ENCODE results near the gene STAT1. TPM values are rescaled to one million over a fixed set of nuclear protein-coding genes. Genes with fewer than 3 reads are reported as not detected.

Gene STAT1
- polyA plus RNA-seq, 3 donors = 51.3 to 126 (median 110) TPM

DNA sequence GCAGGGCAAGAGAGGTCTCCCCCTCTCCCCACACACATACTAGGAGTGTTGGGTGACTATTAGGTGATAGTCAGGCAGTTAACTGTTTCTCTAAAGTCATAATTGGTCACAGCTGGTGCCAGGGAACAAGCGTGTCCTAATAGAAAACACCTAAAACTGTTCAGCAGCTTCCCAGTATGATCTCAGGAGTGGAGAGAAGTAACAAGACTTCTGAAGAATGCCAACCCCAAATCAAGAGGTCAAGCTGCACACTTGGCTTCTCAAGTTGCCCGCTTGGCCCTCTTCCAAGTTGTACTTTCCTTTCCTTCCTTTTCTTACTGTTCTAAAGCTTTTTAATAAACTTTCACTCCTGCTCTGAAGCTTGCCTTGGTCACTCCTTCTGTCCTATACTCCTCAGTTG, 22.4 kb upstream of the STAT1 start:
- H3K4me2 ChIP-seq (replicated peaks; ENCODE audit: extremely low read depth, low read length, poor library complexity, severe bottlenecking) = no peak overlapping the region
- intact Hi-C loops (cut with micrococcal nuclease) = no loop called here
- H3K36me3 ChIP-seq (replicated peaks in 1 of 2; ENCODE audit: control insufficient read depth in 1 of 2, insufficient read depth in 2 of 2, low read length in 2 of 2) = no peaks in the 10 kb centered on the region
- H3K79me2 ChIP-seq (ENCODE audit: insufficient read depth, low read length) = no peaks in the 10 kb centered on the region
- no peaks in the 10 kb centered on the region for H3K9me3 ChIP-seq (replicated peaks in 1 of 2; ENCODE audit: control insufficient read depth in 1 of 2, insufficient read depth in 1 of 2, low read length in 2 of 2)
- Mint-ChIP-seq H3K27me3 (ENCODE audit: low read depth in 3 of 3) (peaks cover 0 to 1% (median 0%) of the 10 kb centered on the region in 3 donors), H3K4me3 (no peak overlapping the region), H3K27ac (no peak overlapping the region), H3K9me3 (no peaks in the 10 kb centered on the region), H3K36me3 (no peaks in the 10 kb centered on the region), H3K4me1 (peaks cover 41% of the 10 kb centered on the region)
- whole genome bisulfite sequencing (ENCODE audit: insufficient coverage) = 100% methylated on average over 1 of the region's 2 CpGs
- no peaks in the 10 kb centered on the region for H4K20me1 ChIP-seq (ENCODE audit: insufficient read depth, low read length)
- no peak overlapping the region for H3K9ac ChIP-seq (ENCODE audit: insufficient read depth, low read length, poor library complexity, severe bottlenecking)
- no peaks in the 10 kb centered on the region for H3K27me3 ChIP-seq (ENCODE audit: control insufficient read depth in 2 of 2, insufficient read depth in 2 of 2, low read length in 2 of 2)
- TF ChIP-seq, protein P1, sequence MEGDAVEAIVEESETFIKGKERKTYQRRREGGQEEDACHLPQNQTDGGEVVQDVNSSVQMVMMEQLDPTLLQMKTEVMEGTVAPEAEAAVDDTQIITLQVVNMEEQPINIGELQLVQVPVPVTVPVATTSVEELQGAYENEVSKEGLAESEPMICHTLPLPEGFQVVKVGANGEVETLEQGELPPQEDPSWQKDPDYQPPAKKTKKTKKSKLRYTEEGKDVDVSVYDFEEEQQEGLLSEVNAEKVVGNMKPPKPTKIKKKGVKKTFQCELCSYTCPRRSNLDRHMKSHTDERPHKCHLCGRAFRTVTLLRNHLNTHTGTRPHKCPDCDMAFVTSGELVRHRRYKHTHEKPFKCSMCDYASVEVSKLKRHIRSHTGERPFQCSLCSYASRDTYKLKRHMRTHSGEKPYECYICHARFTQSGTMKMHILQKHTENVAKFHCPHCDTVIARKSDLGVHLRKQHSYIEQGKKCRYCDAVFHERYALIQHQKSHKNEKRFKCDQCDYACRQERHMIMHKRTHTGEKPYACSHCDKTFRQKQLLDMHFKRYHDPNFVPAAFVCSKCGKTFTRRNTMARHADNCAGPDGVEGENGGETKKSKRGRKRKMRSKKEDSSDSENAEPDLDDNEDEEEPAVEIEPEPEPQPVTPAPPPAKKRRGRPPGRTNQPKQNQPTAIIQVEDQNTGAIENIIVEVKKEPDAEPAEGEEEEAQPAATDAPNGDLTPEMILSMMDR (IDR thresholded peaks at IDR 0.05) = no peak
- no peak for DNase-seq
- peaks cover 29 to 36% of the 10 kb centered on the region in 2 donors for H3K4me1 ChIP-seq (ENCODE audit: control insufficient read depth in 1 of 2, insufficient read depth in 2 of 2, low read length in 2 of 2)
- H3K4me3 ChIP-seq (replicated peaks in 1 of 3; ENCODE audit: low read depth in 2 of 3, low read length in 3 of 3) = no peak overlapping the region
- no peak overlapping the region for H3K27ac ChIP-seq (ENCODE audit: low read depth in 1 of 2, low read length in 2 of 2)
- no peak overlapping the region for H2AFZ ChIP-seq (ENCODE audit: insufficient read depth, low read depth, low read length, poor library complexity, severe bottlenecking)

DNA sequence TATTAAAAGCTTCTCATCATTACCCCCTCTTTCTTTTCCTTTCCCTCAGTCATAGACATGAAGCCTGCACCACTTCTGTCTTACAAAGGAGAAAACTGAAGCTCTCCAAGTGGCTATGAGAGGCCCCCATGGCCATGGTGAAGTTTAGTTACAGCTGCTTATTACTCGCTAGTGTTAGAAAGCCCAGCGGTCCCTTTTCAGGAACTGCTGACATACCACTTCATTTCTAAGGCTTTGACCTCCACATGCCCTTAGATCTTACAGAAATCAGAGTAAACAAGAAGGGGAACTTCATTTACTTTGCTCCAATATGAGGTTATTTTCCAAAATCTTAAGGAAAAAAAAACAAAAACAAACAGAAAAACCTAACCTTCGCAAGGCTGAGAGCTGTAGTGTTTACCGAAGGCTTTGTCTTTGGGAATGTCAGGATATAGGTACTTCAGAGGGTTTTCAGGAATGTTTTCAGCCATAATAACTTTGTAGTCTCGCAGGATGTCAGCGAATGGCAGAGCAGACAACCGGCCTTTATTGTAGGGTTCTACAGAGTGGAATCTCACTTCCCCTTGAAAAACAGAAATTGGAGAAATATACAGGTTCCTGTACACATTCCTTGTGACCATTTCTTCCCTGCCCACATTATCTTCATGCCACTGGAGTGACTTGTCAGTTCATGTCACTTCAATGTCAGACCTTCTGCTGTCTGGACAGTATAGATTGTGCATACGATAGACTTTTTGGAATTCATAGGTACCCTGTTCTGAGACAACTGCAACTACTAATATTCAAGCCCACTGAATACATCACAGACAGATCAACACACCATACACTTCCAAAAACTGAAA, 18.8 kb upstream of the STAT1 start:
- H3K4me2 ChIP-seq (replicated peaks; ENCODE audit: extremely low read depth, low read length, poor library complexity, severe bottlenecking) = peak overlapping the region; percentile 28
- WGBS (ENCODE audit: insufficient coverage) = 27% methylated on average over 2 of the region's 8 CpGs
- H3K9me3 ChIP-seq (replicated peaks in 1 of 2; ENCODE audit: control insufficient read depth in 1 of 2, insufficient read depth in 1 of 2, low read length in 2 of 2) = no peaks in the 10 kb centered on the region
- peak overlapping the region in 1 of 2 donors; percentile 63 for H3K4me3 Mint-ChIP-seq
- H3K27me3 Mint-ChIP-seq (ENCODE audit: low read depth in 3 of 3) = no peaks in the 10 kb centered on the region
- H3K4me1 Mint-ChIP-seq = peaks cover 56% of the 10 kb centered on the region
- H3K36me3 ChIP-seq (replicated peaks in 1 of 2; ENCODE audit: control insufficient read depth in 1 of 2, insufficient read depth in 2 of 2, low read length in 2 of 2) = no peaks in the 10 kb centered on the region
- no peak overlapping the region for H2AFZ ChIP-seq (ENCODE audit: insufficient read depth, low read depth, low read length, poor library complexity, severe bottlenecking)
- peak overlapping the region; percentile 70 to 87 (median 77) for H3K27ac Mint-ChIP-seq
- DNase-seq = peak in 2 of 3 donors; percentile 59 to 60
- H3K4me3 ChIP-seq (replicated peaks in 1 of 3; ENCODE audit: low read depth in 2 of 3, low read length in 3 of 3) = peak overlapping the region in 1 of 3 experiments; percentile 14
- intact Hi-C loops (cut with micrococcal nuclease) = no loop called here
- H3K36me3 Mint-ChIP-seq = no peaks in the 10 kb centered on the region
- H3K9ac ChIP-seq (ENCODE audit: insufficient read depth, low read length, poor library complexity, severe bottlenecking) = no peak overlapping the region
- TF ChIP-seq, protein P1 (IDR thresholded peaks at IDR 0.05) = no peak
- H3K27ac ChIP-seq (ENCODE audit: low read depth in 1 of 2, low read length in 2 of 2) = peak overlapping the region in 1 of 2 donors; percentile 59
- H4K20me1 ChIP-seq (ENCODE audit: insufficient read depth, low read length) = no peaks in the 10 kb centered on the region
- peaks cover 31 to 46% of the 10 kb centered on the region in 2 donors for H3K4me1 ChIP-seq (ENCODE audit: control insufficient read depth in 1 of 2, insufficient read depth in 2 of 2, low read length in 2 of 2)
- H3K79me2 ChIP-seq (ENCODE audit: insufficient read depth, low read length) = no peaks in the 10 kb centered on the region
- no peaks in the 10 kb centered on the region for H3K27me3 ChIP-seq (ENCODE audit: control insufficient read depth in 2 of 2, insufficient read depth in 2 of 2, low read length in 2 of 2)
- no peaks in the 10 kb centered on the region for H3K9me3 Mint-ChIP-seq

Measured in CD14-positive monocyte (primary cell).